HG02571 (cell line): Measurements from ENCODE around the gene GLDN.

ENCODE experiments used
- ATAC-seq: cut with Tn5 transposase; IDR thresholded peaks from one replicate; pipeline ENCODE4 v1.9.1; 2021; ENCODE audit warnings: mild to moderate bottlenecking, moderate library complexity; ENCODE audit not compliant: unreplicated experiment

Gene GLDN

GRCh38 chr15:51321316-51321715 lies 20.1 kb upstream of the GLDN start:
- ATAC-seq = no peak

- no peak for ATAC-seq
Measured at GRCh38 chr15:51322621-51323296, 18.7 kb upstream of the GLDN start.

GRCh38 chr15:51323749-51324148 lies 17.7 kb upstream of the GLDN start:
- ATAC-seq = no peak

GRCh38 chr15:51325167-51325566 lies 16.3 kb upstream of the GLDN start:
- no peak for ATAC-seq

GRCh38 chr15:51327081-51327480 lies 14.4 kb upstream of the GLDN start:
- ATAC-seq = no peak

- ATAC-seq = no peak
Measured at GRCh38 chr15:51328926-51329325, 12.5 kb upstream of the GLDN start.

- ATAC-seq = no peak
Measured at GRCh38 chr15:51331141-51331540, 10.3 kb upstream of the GLDN start.

GRCh38 chr15:51332206-51333147 lies 9.0 kb upstream of the GLDN start:
- ATAC-seq = no peak

- no peak for ATAC-seq
Measured at GRCh38 chr15:51333571-51333970, 7.9 kb upstream of the GLDN start.

GRCh38 chr15:51334011-51334451 lies 7.4 kb upstream of the GLDN start:
- no peak for ATAC-seq

- no peak for ATAC-seq
Measured at GRCh38 chr15:51335087-51335486, 6.4 kb upstream of the GLDN start.

- no peak for ATAC-seq
Measured at GRCh38 chr15:51335538-51336410, 5.7 kb upstream of the GLDN start.

GRCh38 chr15:51338496-51338895 lies 3.0 kb upstream of the GLDN start, which contains the start of gene CYP19A1:
Gene CYP19A1 (minus strand): TSS chr15:51338596. CDS start chr15:51242912, 95,684 bp downstream.
- no peak for ATAC-seq

GRCh38 chr15:51342227-51342999 lies 958 bp downstream of the GLDN start:
- ATAC-seq = no peak

GRCh38 chr15:51343466-51343865 lies 2.0 kb downstream of the GLDN start:
- ATAC-seq = no peak

- no peak for ATAC-seq
Measured at GRCh38 chr15:51346136-51346535, 4.7 kb downstream of the GLDN start.

GRCh38 chr15:51348688-51349087 lies 7.2 kb downstream of the GLDN start:
- peak; percentile 88 for ATAC-seq

GRCh38 chr15:51349156-51349844 lies 7.8 kb downstream of the GLDN start:
- no peak for ATAC-seq

GRCh38 chr15:51350723-51351122 lies 9.3 kb downstream of the GLDN start:
- ATAC-seq = no peak

- ATAC-seq = no peak
Measured at GRCh38 chr15:51353976-51354375, 12.5 kb downstream of the GLDN start.
